Mesodermal cell (in vitro differentiated cells): ENCODE data around the gene CPN2.

Experiments used
- H3K27ac ChIP-seq: 2 replicates; pipeline ENCODE4 v1.7.0; 2013; ENCODE audit warnings: mild to moderate bottlenecking, low read depth, low read length, moderate library complexity; ENCODE audit not compliant: severe bottlenecking
- H3K36me3 ChIP-seq: 2 replicates; pipeline ENCODE4 v1.7.1; 2013; ENCODE audit warnings: mild to moderate bottlenecking, low read length, moderate library complexity; ENCODE audit not compliant: control insufficient read depth, insufficient read depth
- H3K4me1 ChIP-seq: one replicate; pipeline ENCODE4 v1.7.1; 2013; ENCODE audit warnings: mild to moderate bottlenecking, low read length; ENCODE audit not compliant: insufficient read depth, control insufficient read depth, poor library complexity, severe bottlenecking
- H3K4me3 ChIP-seq: 2 replicates; pipeline ENCODE4 v1.7.0; 2013; ENCODE audit warnings: low read length, control low read depth, mild to moderate bottlenecking; ENCODE audit not compliant: insufficient read depth, poor library complexity, severe bottlenecking; ENCODE audit errors: extremely low read depth
- H3K9me3 ChIP-seq: 2 replicates; pipeline ENCODE4 v1.7.1; 2013; ENCODE audit warnings: mild to moderate bottlenecking, low read length, moderate library complexity; ENCODE audit not compliant: control insufficient read depth
- WGBS, 2 experiments: methylation state at CpG; one replicate each; pipeline ENCODE4 v1.1.5; 2013; ENCODE audit warnings: missing lambda C conversion rate in 2 of 2; ENCODE audit not compliant: insufficient coverage in 2 of 2; 5-methylcytosine and 5-hydroxymethylcytosine counted together

CPN2 gene

GRCh38 chr3:194381460-194381875 lies 30.3 kb upstream of the CPN2 start:
- no peaks in the 10 kb centered on the region for H3K4me1 ChIP-seq
- WGBS, 2 experiments, result 64 to 72% methylated on average over 17 of the region's 17 CpGs

GRCh38 chr3:194380326-194380725 lies 29.2 kb upstream of the CPN2 start:
- Histone ChIP-seq H3K36me3 (no peaks in the 10 kb centered on the region), H3K4me3 (no peak overlapping the region), H3K4me1 (peaks cover 4% of the 10 kb centered on the region), H3K27ac (no peak overlapping the region), H3K9me3 (peaks cover 3% of the 10 kb centered on the region)
- WGBS, 2 experiments, result 83 to 86% methylated on average over 7 of the region's 7 CpGs

More at GRCh38 chr3:194381460-194381875, 30.3 kb upstream of the CPN2 start:
- Histone ChIP-seq H3K27ac (no peak overlapping the region), H3K9me3 (no peaks in the 10 kb centered on the region), H3K4me3 (no peak overlapping the region), H3K36me3 (no peaks in the 10 kb centered on the region)

GRCh38 chr3:194379651-194380050 lies 28.5 kb upstream of the CPN2 start:
- Histone ChIP-seq H3K4me1 (peaks cover 4% of the 10 kb centered on the region), H3K36me3 (no peaks in the 10 kb centered on the region), H3K9me3 (peaks cover 3% of the 10 kb centered on the region), H3K27ac (no peak overlapping the region), H3K4me3 (no peak overlapping the region)
- 91 to 96% methylated on average over 5 to 7 of the region's 9 CpGs for WGBS, 2 experiments

DNA sequence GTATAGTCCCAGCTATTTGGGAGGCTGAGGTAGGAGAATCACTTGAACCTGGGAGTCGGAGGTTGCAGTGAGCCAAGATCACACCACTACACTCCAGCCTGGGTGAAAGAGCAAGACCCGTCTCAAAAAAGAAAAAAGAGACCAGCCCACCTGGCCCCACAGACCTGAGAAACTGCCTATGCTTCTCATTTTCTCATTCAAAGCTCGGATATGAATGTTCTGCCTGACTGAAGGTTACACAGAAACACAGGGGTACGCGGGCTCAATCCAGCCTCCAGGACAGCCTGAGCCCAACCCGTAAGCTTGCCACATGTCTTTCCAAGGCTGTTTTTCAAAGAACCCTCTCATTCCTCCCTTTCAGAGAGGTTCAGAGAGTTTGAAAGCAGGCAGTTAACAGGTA lies 28.1 kb upstream of the CPN2 start:
- WGBS, 2 experiments, result 86 to 94% methylated on average over 5 of the region's 6 CpGs
- H3K4me1 ChIP-seq, result peaks cover 4% of the 10 kb centered on the region
- no peak overlapping the region for H3K27ac ChIP-seq

GRCh38 chr3:194377708-194378107 lies 26.6 kb upstream of the CPN2 start:
- peaks cover 4% of the 10 kb centered on the region for H3K4me1 ChIP-seq
- H3K27ac ChIP-seq, result no peak overlapping the region
- H3K4me3 ChIP-seq, result no peak overlapping the region
- no peaks in the 10 kb centered on the region for H3K36me3 ChIP-seq
- peaks cover 3% of the 10 kb centered on the region for H3K9me3 ChIP-seq
- no CpG with 5 or more reads among the region's 1 CpG for WGBS, 2 experiments

More for the DNA sequence above, 28.1 kb upstream of the CPN2 start:
- Histone ChIP-seq H3K36me3 (no peaks in the 10 kb centered on the region), H3K9me3 (peaks cover 3% of the 10 kb centered on the region), H3K4me3 (no peak overlapping the region)

DNA sequence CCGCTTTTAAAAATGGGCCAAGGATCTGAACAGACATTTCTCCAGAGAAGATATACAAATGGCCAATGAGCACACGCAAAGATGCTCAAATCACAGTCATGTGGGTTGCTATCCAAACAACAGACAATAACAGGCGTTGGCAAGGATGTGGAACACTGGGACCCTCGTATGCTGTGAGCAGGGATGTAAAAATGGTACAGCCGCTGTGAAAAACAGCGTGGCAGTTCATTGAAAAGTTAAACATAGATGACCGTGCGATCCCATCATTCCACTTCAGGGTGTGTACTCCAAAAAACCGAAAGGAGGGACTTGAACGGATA lies 25.1 kb upstream of the CPN2 start:
- H3K4me1 ChIP-seq, result peaks cover 4% of the 10 kb centered on the region
- no peak overlapping the region for H3K4me3 ChIP-seq
- peak overlapping the region; percentile 57 for H3K27ac ChIP-seq
- H3K9me3 ChIP-seq, result peaks cover 3% of the 10 kb centered on the region
- WGBS, 2 experiments, result 91 to 93% methylated on average over 10 of the region's 10 CpGs
- no peaks in the 10 kb centered on the region for H3K36me3 ChIP-seq

DNA sequence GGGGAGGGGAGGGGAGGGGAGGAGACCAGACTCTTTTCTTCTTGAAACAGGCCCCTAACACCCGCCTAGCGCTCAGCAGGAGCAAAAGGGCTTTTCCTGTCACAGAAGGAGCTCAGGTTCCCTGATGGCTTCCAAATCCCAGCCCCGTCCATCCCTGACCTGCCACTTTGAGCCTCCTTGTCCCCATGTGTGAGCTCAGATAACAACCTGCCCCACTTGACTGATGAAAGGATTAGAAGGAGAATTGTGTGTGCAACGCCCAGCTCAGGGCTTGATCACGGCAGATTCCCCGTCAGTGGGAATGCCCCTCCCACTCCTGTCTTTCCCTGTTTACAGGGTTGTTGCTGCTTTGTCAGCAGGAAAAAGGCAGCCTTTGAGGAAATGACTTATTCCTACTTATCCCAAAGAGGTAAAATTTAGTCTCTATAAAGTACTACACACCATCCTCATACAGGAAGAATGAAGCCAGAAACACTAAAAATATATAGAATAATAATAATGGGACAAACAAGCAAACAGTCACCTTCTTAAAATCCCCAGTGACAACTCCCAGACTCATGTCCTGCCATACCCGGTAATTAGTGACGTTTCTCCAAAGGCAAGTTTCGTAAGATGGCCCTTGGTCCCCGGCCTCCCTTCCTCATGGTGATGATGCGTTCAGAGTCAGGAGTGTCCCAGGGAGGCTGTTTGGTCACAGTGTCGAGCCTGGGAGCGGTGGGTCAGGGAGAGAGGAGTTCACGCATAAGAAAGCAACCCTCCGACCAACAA lies 24.5 kb upstream of the CPN2 start:
- H3K9me3 ChIP-seq, result peaks cover 3% of the 10 kb centered on the region
- no peaks in the 10 kb centered on the region for H3K36me3 ChIP-seq
- H3K4me1 ChIP-seq, result peaks cover 6% of the 10 kb centered on the region
- 49 to 60% methylated on average over 12 of the region's 15 CpGs for WGBS, 2 experiments
- peak overlapping the region; percentile 57 for H3K27ac ChIP-seq
- H3K4me3 ChIP-seq, result no peak overlapping the region

DNA sequence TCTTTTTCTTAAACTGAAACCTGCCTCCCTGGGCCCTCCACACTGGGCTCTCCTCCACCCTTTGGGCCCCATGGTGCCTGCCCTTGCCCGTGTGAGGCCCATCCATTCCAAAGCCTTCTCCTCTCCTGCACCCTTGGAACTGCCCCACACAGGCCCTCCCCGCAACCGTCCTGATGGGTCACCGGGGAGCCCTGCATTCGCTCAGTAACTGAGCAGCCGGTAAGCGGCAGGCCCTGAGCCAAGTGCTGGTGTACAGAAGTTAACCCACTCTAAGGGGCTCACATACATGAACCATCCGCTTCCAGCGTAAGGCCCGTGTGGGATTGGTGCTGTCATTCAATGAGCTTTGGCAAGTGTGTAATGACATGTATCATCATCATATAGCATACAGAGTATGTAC lies 23.8 kb upstream of the CPN2 start:
- H3K4me3 ChIP-seq, result no peak overlapping the region
- no peaks in the 10 kb centered on the region for H3K36me3 ChIP-seq
- no peak overlapping the region for H3K27ac ChIP-seq
- H3K4me1 ChIP-seq, result peaks cover 13% of the 10 kb centered on the region
- 84 to 86% methylated on average over 7 of the region's 10 CpGs for whole genome bisulfite sequencing, 2 experiments
- H3K9me3 ChIP-seq, result peaks cover 3% of the 10 kb centered on the region

GRCh38 chr3:194373899-194374298 lies 22.8 kb upstream of the CPN2 start:
- peaks cover 3% of the 10 kb centered on the region for H3K9me3 ChIP-seq
- H3K4me1 ChIP-seq, result peaks cover 23% of the 10 kb centered on the region
- no peak overlapping the region for H3K27ac ChIP-seq
- no peak overlapping the region for H3K4me3 ChIP-seq
- no peaks in the 10 kb centered on the region for H3K36me3 ChIP-seq
- WGBS, 2 experiments, result 65 to 88% methylated on average over 4 to 8 of the region's 8 CpGs

DNA sequence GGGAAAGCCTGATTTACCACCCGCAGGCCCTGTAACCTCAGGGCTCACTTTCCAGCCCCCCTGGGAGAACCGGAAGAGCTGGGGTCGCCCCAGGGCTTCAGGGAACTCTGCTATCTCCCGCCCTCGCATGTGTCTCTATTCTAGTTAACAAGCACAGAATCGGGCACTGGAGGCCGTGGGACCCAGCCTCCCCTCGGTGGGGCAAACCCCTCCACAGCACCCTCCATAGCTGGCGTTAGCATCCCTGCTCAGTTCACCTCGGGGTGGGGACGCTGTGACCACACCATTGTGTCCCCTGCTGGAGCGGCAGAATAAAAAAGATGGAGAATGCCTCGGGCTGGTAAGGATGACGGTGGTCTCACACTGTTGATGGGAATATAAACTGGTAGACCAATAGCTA lies 21.9 kb upstream of the CPN2 start:
- peaks cover 3% of the 10 kb centered on the region for H3K9me3 ChIP-seq
- no peak overlapping the region for H3K4me3 ChIP-seq
- H3K27ac ChIP-seq, result no peak overlapping the region
- 93% methylated on average over 9 to 14 of the region's 14 CpGs for WGBS, 2 experiments
- no peaks in the 10 kb centered on the region for H3K36me3 ChIP-seq
- H3K4me1 ChIP-seq, result peaks cover 32% of the 10 kb centered on the region

GRCh38 chr3:194370753-194371152 lies 19.6 kb upstream of the CPN2 start:
- H3K4me1 ChIP-seq, result peaks cover 38% of the 10 kb centered on the region
- H3K4me3 ChIP-seq, result no peak overlapping the region
- no peaks in the 10 kb centered on the region for H3K36me3 ChIP-seq
- H3K27ac ChIP-seq, result no peak overlapping the region
- 73 to 87% methylated on average over 6 to 9 of the region's 10 CpGs for WGBS, 2 experiments
- no peaks in the 10 kb centered on the region for H3K9me3 ChIP-seq
